ENCODE measurements around the gene RNF38.

GRCh38 chr9:36426945-36427344 lies 26.9 kb upstream of the RNF38 start:
- TF ChIP-seq EZH2 (IDR thresholded peaks at IDR 0.05; ENCODE audit: insufficient read depth, poor library complexity, severe bottlenecking) (no peak), EZH2phosphoT487 (IDR thresholded peaks at IDR 0.05; ENCODE audit: insufficient read depth, low read depth) (no peak)
